Testis (tissue), 5 donors: ENCODE results near the gene ORM1. TPM values are rescaled to one million over a fixed set of nuclear protein-coding genes. Genes with fewer than 3 reads are reported as not detected.
"Not testable (repeated sequence)": the region's sequence is repeated elsewhere in the genome, so short reads cannot be mapped to it uniquely, and the experiment has no call there.

Experiments
- DNase-seq: peaks from one replicate; pipeline ENCODE4 v3.0.0-alpha.2; 2019
- H3K27ac ChIP-seq, 2 donors: fragments of 200-600 bp; sonication (generic); one replicate each; pipeline ENCODE4 v1.5.1; 2019
- H3K27me3 ChIP-seq: fragments of 200-600 bp; sonication (generic); one replicate; pipeline ENCODE4 v1.5.1; 2019
- H3K36me3 ChIP-seq: fragments of 200-600 bp; sonication (generic); one replicate; pipeline ENCODE4 v1.5.1; 2017; ENCODE audit warnings: low read depth; ENCODE audit errors: missing control alignments
- H3K4me1 ChIP-seq: fragments of 200-600 bp; sonication (generic); one replicate; pipeline ENCODE4 v1.5.1; 2019
- H3K4me3 ChIP-seq, 2 donors: fragments of 200-600 bp; sonication (generic); one replicate each; pipeline ENCODE4 v1.5.1; 2017 to 2019
- H3K9me3 ChIP-seq: fragments of 200-600 bp; sonication (generic); one replicate; pipeline ENCODE4 v1.5.1; 2017
- POLR2A ChIP-seq: fragments of 450-650 bp; IDR thresholded peaks from one replicate; pipeline ENCODE4 v1.6.1; 2017; ENCODE audit warnings: antibody characterized with exemption, mild to moderate bottlenecking, moderate library complexity
- WGBS, 2 donors: methylation state at CpG; one replicate each; pipeline ENCODE4 v1.1.5; 2018; 5-methylcytosine and 5-hydroxymethylcytosine counted together
- intact Hi-C: fragments of 100-400 bp; cut with DNase I; formaldehyde crosslinking; loops from one replicate; pipeline ENCODE4 v1.15.1; 2023; ENCODE audit warnings: low total_unique reads
- long read RNA-seq, 2 donors: transcript quantifications; one replicate each; lab custom pipeline, GENCODE V29; 2026
- polyA plus RNA-seq: library from polyadenylated mRNA; stranded (reverse); fragments of 350-450 nt; fragmentation: Illumina TruSeq; extraction: RNeasy Lipid Tissue Mini Kit (QIAGEN cat#74804); gene quantifications from one replicate; pipeline ENCODE4 v1.2.3, GENCODE V29; 2014; ENCODE audit warnings: low read depth, low replicate concordance; ENCODE audit not compliant: insufficient read depth
- total RNA-seq, 2 donors: library from RNA; depleted of rRNA; stranded (reverse); fragments of >200 nt; gene quantifications; one replicate each; pipeline ENCODE4 v1.2.3, GENCODE V29; 2016
- TF ChIP-seq, protein P1 (sequence below), 3 experiments: fragments of 450-650 bp in 2 of 3; fragments of 200-600 bp in 1 of 3; sonication (generic) in 1 of 3; IDR thresholded peaks; one replicate each; pipeline ENCODE4 v1.5.1; 2016 to 2019; ENCODE audit warnings: antibody characterized with exemption in 3 of 3, mild to moderate bottlenecking in 2 of 3, moderate library complexity in 1 of 3

ORM1 gene
- total RNA-seq (not detected), polyA plus RNA-seq (1.6 TPM)
- long read RNA-seq, donor 1: 0 reads
- long read RNA-seq, donor 2: 0 reads

DNA sequence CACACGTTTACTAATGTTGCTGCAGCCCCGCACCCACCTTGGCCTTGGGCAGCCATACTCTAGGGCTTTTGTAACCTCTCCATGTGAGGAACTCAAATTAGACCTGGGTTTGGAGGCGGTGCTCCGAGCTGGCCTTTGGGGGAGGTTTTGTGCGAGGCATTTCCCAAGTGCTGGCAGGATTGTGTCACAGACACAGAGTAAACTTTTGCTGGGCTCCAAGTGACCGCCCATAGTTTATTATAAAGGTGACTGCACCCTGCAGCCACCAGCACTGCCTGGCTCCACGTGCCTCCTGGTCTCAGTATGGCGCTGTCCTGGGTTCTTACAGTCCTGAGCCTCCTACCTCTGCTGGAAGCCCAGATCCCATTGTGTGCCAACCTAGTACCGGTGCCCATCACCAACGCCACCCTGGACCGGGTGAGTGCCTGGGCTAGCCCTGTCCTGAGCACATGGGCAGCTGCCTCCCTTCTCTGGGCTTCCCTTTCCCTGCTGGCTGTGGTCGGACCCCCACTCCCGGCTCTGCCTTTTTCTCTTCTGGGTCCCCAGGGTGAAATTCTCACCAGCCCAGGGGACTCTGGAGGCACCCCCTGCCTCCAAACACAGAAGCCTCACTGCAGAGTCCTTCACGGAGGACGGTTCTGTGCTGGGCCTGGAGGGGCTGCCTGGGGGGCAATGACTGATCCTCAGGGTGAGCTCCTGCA, at the start of gene ORM1:
TSS of gene ORM1 (plus strand) at position 268 of the 701 bp plus-strand sequence. CDS start at position 304, 36 bp downstream.
- DNase-seq, H3K36me3 ChIP-seq, H3K9me3 ChIP-seq, H3K27ac ChIP-seq, intact Hi-C loops, H3K4me3 ChIP-seq, H3K4me1 ChIP-seq, H3K27me3 ChIP-seq: not testable (repeated sequence)
- 90% methylated on average over 2 of the region's 15 CpGs; no CpG with 5 or more reads in 1 of the 2 donors for WGBS, 2 donors

DNA sequence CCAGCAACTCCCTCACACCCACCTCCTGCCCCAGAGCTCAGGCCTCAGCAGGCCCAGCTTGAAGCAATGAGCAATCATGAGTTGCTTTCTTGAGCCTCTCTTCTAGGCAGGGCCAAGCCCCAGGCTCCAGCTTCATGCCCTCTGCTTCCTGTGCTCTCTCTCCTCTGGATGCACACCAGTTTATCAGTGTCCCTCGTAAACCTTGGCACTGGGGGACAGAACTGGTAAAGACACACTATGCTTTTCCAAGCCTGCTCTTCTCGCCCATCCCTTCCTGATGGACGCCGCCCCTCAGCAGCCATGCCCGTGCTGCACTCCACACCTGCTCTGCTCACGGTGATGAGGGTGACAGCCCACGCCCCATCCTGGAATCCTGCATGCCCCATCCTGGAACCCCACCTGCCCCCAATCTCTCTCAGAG, 49.4 kb upstream of the ORM1 start:
- no peak for DNase-seq
- TF ChIP-seq POLR2A: no peak
- TF ChIP-seq, protein P1, sequence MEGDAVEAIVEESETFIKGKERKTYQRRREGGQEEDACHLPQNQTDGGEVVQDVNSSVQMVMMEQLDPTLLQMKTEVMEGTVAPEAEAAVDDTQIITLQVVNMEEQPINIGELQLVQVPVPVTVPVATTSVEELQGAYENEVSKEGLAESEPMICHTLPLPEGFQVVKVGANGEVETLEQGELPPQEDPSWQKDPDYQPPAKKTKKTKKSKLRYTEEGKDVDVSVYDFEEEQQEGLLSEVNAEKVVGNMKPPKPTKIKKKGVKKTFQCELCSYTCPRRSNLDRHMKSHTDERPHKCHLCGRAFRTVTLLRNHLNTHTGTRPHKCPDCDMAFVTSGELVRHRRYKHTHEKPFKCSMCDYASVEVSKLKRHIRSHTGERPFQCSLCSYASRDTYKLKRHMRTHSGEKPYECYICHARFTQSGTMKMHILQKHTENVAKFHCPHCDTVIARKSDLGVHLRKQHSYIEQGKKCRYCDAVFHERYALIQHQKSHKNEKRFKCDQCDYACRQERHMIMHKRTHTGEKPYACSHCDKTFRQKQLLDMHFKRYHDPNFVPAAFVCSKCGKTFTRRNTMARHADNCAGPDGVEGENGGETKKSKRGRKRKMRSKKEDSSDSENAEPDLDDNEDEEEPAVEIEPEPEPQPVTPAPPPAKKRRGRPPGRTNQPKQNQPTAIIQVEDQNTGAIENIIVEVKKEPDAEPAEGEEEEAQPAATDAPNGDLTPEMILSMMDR (IDR thresholded peaks at IDR 0.05): no peak
- 87 to 96% methylated on average over 7 of the region's 7 CpGs for WGBS, 2 donors
- intact Hi-C loops: loop anchor here (5.0 kb wide), 1 partner anchor 116 kb away; the partner anchor contains the start of gene COL27A1
- H3K36me3 ChIP-seq: no peaks in the 10 kb centered on the region
- no peaks in the 10 kb centered on the region for H3K9me3 ChIP-seq
- H3K4me1 ChIP-seq: no peaks in the 10 kb centered on the region
- no peak overlapping the region for H3K4me3 ChIP-seq
- H3K27ac ChIP-seq: no peak overlapping the region
- H3K27me3 ChIP-seq: no peaks in the 10 kb centered on the region

DNA sequence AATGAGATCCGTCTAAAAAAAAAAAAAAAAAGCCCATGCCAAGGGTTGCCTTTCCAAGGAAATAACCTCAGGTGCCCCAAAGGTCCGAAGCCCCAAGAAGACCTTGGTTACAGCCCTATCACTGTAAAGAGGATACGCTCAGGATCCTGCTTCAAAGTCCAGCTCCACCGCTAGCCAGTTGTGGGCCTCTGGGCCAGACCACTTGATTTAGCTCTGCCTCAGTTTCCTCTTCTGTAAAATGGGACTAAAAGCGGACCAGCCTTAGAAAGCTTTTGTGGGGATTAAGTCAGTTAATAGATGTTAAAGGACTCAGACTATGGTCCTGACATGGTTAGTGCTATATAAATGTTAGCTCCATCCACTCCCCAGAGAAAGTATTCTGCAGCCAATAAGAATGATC, 48.7 kb upstream of the ORM1 start:
- Histone ChIP-seq H3K36me3 (no peaks in the 10 kb centered on the region), H3K4me3 (no peak overlapping the region), H3K27ac (no peak overlapping the region), H3K27me3 (no peaks in the 10 kb centered on the region), H3K9me3 (no peaks in the 10 kb centered on the region), H3K4me1 (no peaks in the 10 kb centered on the region)
- no peak for DNase-seq
- TF ChIP-seq, protein P1 (IDR thresholded peaks at IDR 0.05): no peak
- no peak for TF ChIP-seq POLR2A
- WGBS, 2 donors: 94 to 100% methylated on average over 5 of the region's 5 CpGs
- intact Hi-C loops: loop anchor here (5.0 kb wide), 1 partner anchor 117 kb away; the partner anchor contains the start of gene COL27A1

DNA sequence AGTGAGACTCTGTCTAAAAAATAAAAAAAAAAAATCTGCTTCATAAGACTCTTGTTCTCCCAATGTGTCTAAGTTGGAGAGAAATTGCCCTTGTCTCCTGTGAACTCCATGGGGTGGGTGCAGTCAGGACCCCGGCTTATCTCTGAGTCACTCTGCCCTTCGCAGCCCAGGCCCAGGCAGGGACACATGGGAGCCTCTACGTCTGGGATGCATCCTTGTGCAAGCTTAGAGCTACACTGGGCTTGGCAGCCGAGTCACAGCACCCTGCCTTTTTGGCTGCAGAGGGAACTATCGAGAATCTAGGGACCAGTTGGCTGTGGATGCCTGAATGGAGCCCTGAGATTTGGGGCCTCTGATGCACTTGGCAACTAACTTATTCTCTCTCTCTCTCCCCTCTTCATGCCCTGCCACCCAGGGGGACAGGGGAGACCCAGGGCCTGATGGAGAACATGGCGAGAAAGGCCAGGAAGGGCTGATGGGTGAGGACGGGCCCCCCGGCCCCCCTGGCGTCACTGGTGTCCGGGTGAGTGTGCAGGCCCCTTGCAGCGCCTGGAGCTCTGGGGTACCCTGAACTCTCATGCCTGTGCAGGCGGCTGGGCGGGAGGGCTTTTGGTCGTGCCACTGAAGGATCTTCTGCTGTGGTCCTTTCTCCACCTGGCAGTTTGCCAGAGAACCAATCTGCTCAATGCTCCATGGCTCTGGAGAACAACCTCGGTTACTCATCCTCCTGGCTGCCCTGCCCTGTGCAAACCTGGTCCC, 47.5 kb upstream of the ORM1 start:
- no peak overlapping the region for H3K27ac ChIP-seq
- intact Hi-C loops: no loop called here
- no peaks in the 10 kb centered on the region for H3K36me3 ChIP-seq
- no peaks in the 10 kb centered on the region for H3K4me1 ChIP-seq
- TF ChIP-seq, protein P1 (IDR thresholded peaks at IDR 0.05): no peak
- TF ChIP-seq POLR2A: no peak
- no peaks in the 10 kb centered on the region for H3K27me3 ChIP-seq
- no peaks in the 10 kb centered on the region for H3K9me3 ChIP-seq
- H3K4me3 ChIP-seq: no peak overlapping the region
- WGBS, 2 donors: 93 to 94% methylated on average over 10 to 15 of the region's 15 CpGs
- no peak for DNase-seq
